ENCODE measurements around the gene LINGO3.

Gene LINGO3

GRCh38 chr19:2266183-2266993 lies 41.6 kb downstream of the LINGO3 start (continued):
- no peak for TF ChIP-seq ZNF391 (tag by site-specific recombination; IDR thresholded peaks at IDR 0.05; ENCODE audit: borderline replicate concordance, low read depth)
- no peak for TF ChIP-seq YY2 (tag by site-specific recombination; IDR thresholded peaks at IDR 0.05)
- peak; percentile 73 for TF ChIP-seq ZIC2 (tag by site-specific recombination; IDR thresholded peaks at IDR 0.05)
- TF ChIP-seq SCRT2 (tag by site-specific recombination; IDR thresholded peaks at IDR 0.05), result peak; percentile 40; the same call in 1 of the 2 replicates
- no peak for TF ChIP-seq ZNF544 (tag by site-specific recombination; IDR thresholded peaks at IDR 0.05)
- TF ChIP-seq REST (tag by site-specific recombination; IDR thresholded peaks at IDR 0.05), result no peak
- TF ChIP-seq ZBTB21 (tag by site-specific recombination; IDR thresholded peaks at IDR 0.05), result no peak
- TF ChIP-seq ZNF664 (tag by site-specific recombination; IDR thresholded peaks at IDR 0.05), result no peak
- TF ChIP-seq ZNF169 (tag by site-specific recombination; IDR thresholded peaks at IDR 0.05), result no peak
- TF ChIP-seq ZNF654 (tag by site-specific recombination; IDR thresholded peaks at IDR 0.05; ENCODE audit: low read depth), result no peak
- no peak; the same call in 1 of the 2 replicates for TF ChIP-seq ZBTB20 (tag by site-specific recombination; IDR thresholded peaks at IDR 0.05)
- TF ChIP-seq ZNF692 (tag by site-specific recombination; IDR thresholded peaks at IDR 0.05), result no peak
- TF ChIP-seq ZNF175 (tag by site-specific recombination; IDR thresholded peaks at IDR 0.05), result no peak
- no peak for TF ChIP-seq PRDM10 (tag by site-specific recombination; IDR thresholded peaks at IDR 0.05)
- no peak for TF ChIP-seq ZNF146 (tag by site-specific recombination; IDR thresholded peaks at IDR 0.05)
- no peak for TF ChIP-seq ZBTB6 (tag by site-specific recombination; IDR thresholded peaks at IDR 0.05)
